HFF-Myc (cell line): ENCODE results near the gene UBE2O.

Source experiments
- DNase-seq: peaks from one replicate; pipeline ENCODE4 v3.0.0-alpha.2; 2011; ENCODE audit warnings: low read depth; ENCODE audit errors: extremely low read depth
- H3K4me3 ChIP-seq: replicated peaks from 2 replicates; pipeline ENCODE4 v1.5.1; 2011; ENCODE audit warnings: low read depth, mild to moderate bottlenecking, control low read depth, low read length
- CTCF ChIP-seq: IDR thresholded peaks from 2 replicates; pipeline ENCODE4 v1.5.1; 2012; ENCODE audit warnings: mild to moderate bottlenecking, low read depth, low read length, control low read depth; ENCODE audit errors: missing control alignments

Gene UBE2O

GRCh38 chr17:76370261-76370993, 82.5 kb downstream of the UBE2O start:
- peak; percentile 65 for TF ChIP-seq CTCF
- H3K4me3 ChIP-seq: no peak overlapping the region
- DNase-seq: peak; percentile 90

GRCh38 chr17:76369804-76370203, 83.1 kb downstream of the UBE2O start:
- no peak for TF ChIP-seq CTCF
- no peak overlapping the region for H3K4me3 ChIP-seq
- no peak for DNase-seq

GRCh38 chr17:76369379-76369778, 83.6 kb downstream of the UBE2O start:
- TF ChIP-seq CTCF: no peak
- DNase-seq: no peak
- no peak overlapping the region for H3K4me3 ChIP-seq

GRCh38 chr17:76368545-76368944, 84.4 kb downstream of the UBE2O start:
- TF ChIP-seq CTCF: no peak
- DNase-seq: peak; percentile 82
- no peak overlapping the region for H3K4me3 ChIP-seq

GRCh38 chr17:76367642-76368041, 85.3 kb downstream of the UBE2O start:
- no peak for DNase-seq
- no peak for TF ChIP-seq CTCF
- H3K4me3 ChIP-seq: no peak overlapping the region

GRCh38 chr17:76366247-76366646, 86.7 kb downstream of the UBE2O start:
- DNase-seq: no peak
- no peak overlapping the region for H3K4me3 ChIP-seq

More at GRCh38 chr17:76366247-76366646, 86.7 kb downstream of the UBE2O start:
- TF ChIP-seq CTCF: no peak
